Measurements from ENCODE around the gene CEBPZ.

- no peak for TF ChIP-seq CTCF (conservative IDR thresholded peaks at IDR 0.05; ENCODE audit: low read length)
- TF ChIP-seq EZH2phosphoT487 (IDR thresholded peaks at IDR 0.05; ENCODE audit: borderline replicate concordance): no peak
Measured at GRCh38 chr2:37228788-37229187, 2.6 kb downstream of the CEBPZ start.
